Middle frontal gyrus (tissue), 1 donor: Measurements from ENCODE around the gene PLEKHA7.
"Not testable (repeated sequence)": the region's sequence is repeated elsewhere in the genome, so short reads cannot be mapped to it uniquely, and the experiment has no call there.

Source experiments
- DNase-seq: peaks from one replicate; pipeline ENCODE4 v3.0.0-alpha.2; 2015; ENCODE audit warnings: low spot score; ENCODE audit errors: extremely low spot score

Gene PLEKHA7

DNA sequence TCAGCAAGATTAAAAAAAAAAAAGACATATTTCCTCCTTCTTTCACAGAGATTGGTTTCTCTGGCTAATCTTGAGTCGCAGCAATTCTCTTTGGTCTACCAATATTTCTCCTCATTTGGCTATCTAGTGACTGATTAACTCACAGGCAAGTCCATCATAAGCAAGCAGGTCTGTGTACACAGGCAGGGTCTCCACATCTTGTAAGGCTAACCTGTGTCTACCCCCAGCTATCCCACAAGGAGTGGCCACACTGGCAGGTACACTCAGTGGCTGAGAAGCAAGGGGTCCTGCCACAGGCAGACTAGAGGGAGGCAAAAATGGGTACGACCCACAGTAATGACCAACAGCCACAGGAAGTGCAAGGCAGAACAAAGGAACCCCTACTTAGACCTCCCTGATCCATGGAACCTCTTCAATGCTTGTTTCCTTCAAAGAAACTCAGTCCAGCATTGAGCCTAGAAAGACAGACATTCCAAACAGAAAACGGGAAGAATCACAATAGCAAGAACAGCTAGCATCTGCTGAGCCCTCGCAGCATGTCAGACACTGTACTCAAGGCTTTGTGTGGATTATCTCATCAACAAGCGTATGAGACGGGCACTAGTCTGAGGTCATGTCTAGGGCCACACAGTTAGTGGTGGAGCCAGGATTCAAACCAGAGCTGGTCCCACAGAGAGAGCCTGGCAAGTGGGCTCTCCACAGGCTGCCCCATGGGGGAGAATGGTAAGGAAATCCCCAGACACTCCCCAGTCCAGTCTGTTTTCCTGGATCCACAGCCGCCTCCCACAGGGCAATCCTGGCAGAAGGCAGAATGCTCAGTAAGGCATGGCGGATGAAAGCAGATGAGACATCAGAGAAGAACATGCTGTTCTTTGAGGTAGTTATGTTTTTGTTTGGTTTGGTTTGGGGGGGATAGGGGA lies 34.3 kb downstream of the PLEKHA7 start:
- DNase-seq, result no peak

- DNase-seq, result no peak
These were observed 36.3 kb downstream of the PLEKHA7 start for GRCh38 chr11:16977994-16978315.

GRCh38 chr11:16977136-16977993 lies 36.8 kb downstream of the PLEKHA7 start:
- DNase-seq, result no peak

GRCh38 chr11:16976379-16976778 lies 37.8 kb downstream of the PLEKHA7 start:
- DNase-seq, result no peak

DNA sequence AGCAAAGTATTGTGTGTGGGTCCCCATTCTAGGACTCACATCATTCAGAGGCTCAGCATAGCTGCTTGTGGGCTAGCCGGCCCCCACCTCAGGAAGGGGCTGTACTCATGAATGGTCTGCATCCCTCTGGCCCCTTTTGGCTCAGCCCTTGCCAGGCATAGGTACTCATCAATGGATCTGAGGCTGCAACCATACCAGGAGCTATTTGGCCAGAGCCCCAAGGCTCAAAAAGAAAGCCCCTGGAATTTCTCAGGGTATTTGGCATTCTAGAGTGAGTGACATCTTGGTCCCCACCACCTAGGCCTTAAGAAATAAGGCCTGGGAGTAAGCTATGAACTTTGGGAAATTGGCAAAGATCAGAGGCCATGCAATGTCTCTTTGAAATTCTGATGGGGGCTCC lies 38.3 kb downstream of the PLEKHA7 start:
- DNase-seq, result no peak

DNA sequence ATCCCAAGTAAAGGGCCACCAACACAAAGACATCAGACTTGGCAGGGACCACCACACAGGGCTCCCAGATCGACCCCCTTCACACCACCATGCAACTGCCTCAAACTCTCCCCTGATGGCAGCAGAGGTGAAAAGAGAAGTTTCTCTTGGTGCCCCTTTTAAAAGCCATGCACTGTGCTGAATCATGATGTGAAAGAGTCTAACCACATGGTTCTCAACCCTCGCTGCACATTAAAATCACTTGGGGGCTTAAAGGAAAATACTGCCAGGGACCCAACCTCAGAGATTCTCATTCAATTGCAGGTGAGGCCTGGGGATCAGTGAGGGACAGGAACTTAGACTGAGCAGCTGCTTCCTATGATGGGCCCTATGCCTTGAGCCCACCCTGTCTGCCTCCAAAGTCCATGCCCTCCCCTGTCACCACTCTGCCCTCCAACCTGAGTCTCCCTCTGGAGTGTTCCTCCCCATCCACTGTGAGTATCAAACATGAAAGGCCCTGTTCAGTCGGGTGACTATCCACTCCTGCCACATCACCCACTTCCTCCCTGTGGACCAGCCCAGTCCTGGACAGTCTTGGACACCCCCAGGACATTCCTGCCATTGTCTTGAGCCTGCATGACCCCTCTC lies 40.8 kb downstream of the PLEKHA7 start:
- DNase-seq, result no peak

GRCh38 chr11:16969010-16969999 lies 44.9 kb downstream of the PLEKHA7 start:
- DNase-seq, result no peak

- DNase-seq, result no peak
These were observed 46.0 kb downstream of the PLEKHA7 start for GRCh38 chr11:16968196-16968595.

GRCh38 chr11:16966930-16967671 lies 47.1 kb downstream of the PLEKHA7 start:
- DNase-seq, result no peak

- no peak for DNase-seq
These were observed 49.7 kb downstream of the PLEKHA7 start for GRCh38 chr11:16964501-16964900.

- DNase-seq, result no peak
These were observed 50.8 kb downstream of the PLEKHA7 start for GRCh38 chr11:16963316-16963876.

DNA sequence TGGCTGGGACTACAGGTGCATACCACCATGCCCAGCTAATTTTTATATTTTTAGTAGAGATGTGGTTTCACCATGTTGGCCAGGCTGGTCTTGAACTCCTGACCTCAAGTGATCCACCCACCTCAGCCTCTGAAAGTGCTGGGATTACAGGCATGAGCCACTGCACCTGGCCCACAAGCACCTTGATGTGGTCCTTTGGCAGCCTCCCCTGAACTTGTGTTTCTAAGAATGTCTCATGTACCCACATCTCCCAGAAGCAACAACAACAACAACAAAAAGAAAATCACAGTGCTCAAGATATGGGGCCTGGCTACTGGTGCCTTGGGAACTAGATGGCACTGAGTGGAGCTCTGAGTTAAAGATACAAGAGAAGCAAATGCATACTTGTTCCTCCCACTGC lies 51.6 kb downstream of the PLEKHA7 start:
- not testable (repeated sequence) for DNase-seq

GRCh38 chr11:16962146-16962545 lies 52.1 kb downstream of the PLEKHA7 start:
- no peak for DNase-seq

- DNase-seq, result no peak
These were observed 54.0 kb downstream of the PLEKHA7 start for GRCh38 chr11:16960250-16960649.

DNA sequence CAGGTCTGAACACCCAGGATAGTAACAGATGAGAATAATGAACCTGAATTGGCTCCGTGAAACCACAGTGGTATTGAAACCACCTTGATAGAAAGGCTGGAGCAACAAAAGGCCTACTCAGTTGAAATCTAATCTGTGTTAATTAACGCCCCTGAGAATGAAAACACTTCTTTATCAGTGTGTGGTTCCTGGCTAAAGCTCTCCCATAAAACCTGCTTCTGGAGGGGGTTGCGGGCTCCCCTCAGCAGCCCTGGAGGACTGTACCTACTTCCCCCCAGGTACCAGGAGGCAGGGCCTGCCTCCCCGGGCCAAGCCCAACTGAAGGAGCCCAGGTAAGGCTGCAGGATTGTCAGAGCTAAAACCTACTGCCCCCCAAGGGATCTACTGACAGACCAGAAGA lies 54.6 kb downstream of the PLEKHA7 start:
- no peak for DNase-seq

GRCh38 chr11:16958833-16959232 lies 55.4 kb downstream of the PLEKHA7 start:
- no peak for DNase-seq

DNA sequence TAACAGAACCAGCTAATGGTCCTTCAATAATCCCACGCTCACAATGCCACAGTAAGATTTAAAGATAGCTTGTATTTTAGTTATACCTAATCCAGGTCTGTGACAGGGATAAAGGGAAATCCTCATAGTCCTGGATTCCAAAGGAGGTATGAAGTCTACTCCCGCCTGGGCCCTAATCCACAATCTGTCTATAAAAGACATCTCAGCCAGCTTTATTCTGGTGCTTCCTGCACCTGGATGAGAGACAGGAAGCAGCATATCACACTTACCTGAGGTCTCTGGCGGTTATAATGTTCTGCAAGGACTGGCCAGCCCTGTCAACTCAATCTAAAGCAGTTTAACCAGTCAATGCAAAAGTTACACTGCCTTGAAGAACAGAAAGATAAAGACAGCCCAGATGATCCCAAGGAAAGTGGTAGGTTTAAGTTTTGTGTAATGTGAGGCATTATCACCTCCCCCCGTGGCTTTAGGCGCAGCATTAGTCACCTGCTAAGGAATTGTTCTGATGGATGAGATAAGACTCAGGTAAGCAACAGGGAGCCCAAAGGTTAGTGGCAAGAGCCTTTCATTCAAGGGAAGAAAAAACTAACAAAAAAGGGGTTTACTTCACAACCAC lies 57.6 kb downstream of the PLEKHA7 start:
- no peak for DNase-seq

GRCh38 chr11:16953663-16954062 lies 60.6 kb downstream of the PLEKHA7 start:
- no peak for DNase-seq
